ENCODE results near the gene LRCH4. TPM values are rescaled to one million over a fixed set of nuclear protein-coding genes. Genes with fewer than 3 reads are reported as not detected.

The LRCH4 gene
- total and polyA plus RNA-seq, 2 experiments from 2014 or later, result 103 to 108 TPM

- H3K36me3 ChIP-seq, result no peaks in the 10 kb centered on the region
- peaks cover 14% of the 10 kb centered on the region for H3K4me1 ChIP-seq (ENCODE audit: low read depth)
- H3K27me3 ChIP-seq, result no peaks in the 10 kb centered on the region
- peak; percentile 34 to 39 for DNase-seq (ENCODE audit: low read depth in 1 of 2, low spot score in 1 of 2)
- H3K4me3 ChIP-seq, result no peak overlapping the region
- H3K27ac ChIP-seq, result no peak overlapping the region
- no peaks in the 10 kb centered on the region for H3K9me3 ChIP-seq (ENCODE audit: low read depth)
- peak; percentile 36 for TF ChIP-seq CTCF (IDR thresholded peaks at IDR 0.05; ENCODE audit: low read depth, low read length)
Measured at GRCh38 chr7:100588438-100588837, 2.5 kb upstream of the LRCH4 start.

GRCh38 chr7:100586266-100587025 lies 517 bp upstream of the LRCH4 start, which contains the start of gene FBXO24:
FBXO24 (plus strand) TSS chr7:100586328; CDS start chr7:100586626, 298 bp downstream.
- DNase-seq (ENCODE audit: low read depth in 1 of 2, low spot score in 1 of 2), result peak; percentile 100
- Histone ChIP-seq H3K27ac (peak within 1 kb of the TSS; percentile 95), H3K36me3 (peaks cover 3% of the 10 kb centered on the region), H3K4me3 (peak within 1 kb of the TSS; percentile 98), H3K9me3 (ENCODE audit: low read depth) (no peaks in the 10 kb centered on the region), H3K4me1 (ENCODE audit: low read depth) (peaks cover 24% of the 10 kb centered on the region), H3K27me3 (no peaks in the 10 kb centered on the region)
- TF ChIP-seq CTCF (IDR thresholded peaks at IDR 0.05; ENCODE audit: low read depth, low read length), result no peak

- H3K36me3 ChIP-seq, result peaks cover 10% of the 10 kb centered on the region
Measured at GRCh38 chr7:100584683-100585510, 1.0 kb downstream of the LRCH4 start.

GRCh38 chr7:100584054-100584682 lies 1.8 kb downstream of the LRCH4 start:
- Histone ChIP-seq H3K27ac (peak overlapping the region; percentile 95), H3K4me3 (peak overlapping the region; percentile 98), H3K27me3 (no peaks in the 10 kb centered on the region), H3K4me1 (ENCODE audit: low read depth) (peaks cover 20% of the 10 kb centered on the region), H3K36me3 (peaks cover 12% of the 10 kb centered on the region), H3K9me3 (ENCODE audit: low read depth) (no peaks in the 10 kb centered on the region)
- no peak for TF ChIP-seq CTCF (IDR thresholded peaks at IDR 0.05; ENCODE audit: low read depth, low read length)
- peak in 1 of 2 donors; percentile 63 for DNase-seq (ENCODE audit: low read depth in 1 of 2, low spot score in 1 of 2)

More at GRCh38 chr7:100584683-100585510, 1.0 kb downstream of the LRCH4 start:
- H3K9me3 ChIP-seq (ENCODE audit: low read depth), result no peaks in the 10 kb centered on the region
- peaks cover 24% of the 10 kb centered on the region for H3K4me1 ChIP-seq (ENCODE audit: low read depth)
- peak overlapping the region; percentile 98 for H3K4me3 ChIP-seq
- H3K27me3 ChIP-seq, result no peaks in the 10 kb centered on the region
- peak; percentile 65 to 95 for DNase-seq (ENCODE audit: low read depth in 1 of 2, low spot score in 1 of 2)
- H3K27ac ChIP-seq, result peak overlapping the region; percentile 95
- no peak for TF ChIP-seq CTCF (IDR thresholded peaks at IDR 0.05; ENCODE audit: low read depth, low read length)

Measured in cardiac muscle cell (in vitro differentiated cells and primary cell).